Activated B cell treated with CpG ODN at 0.5 μM for 24 hours (primary cell): ENCODE results near the gene GUK1. TPM values are rescaled to one million over a fixed set of nuclear protein-coding genes. Genes with fewer than 3 reads are reported as not detected.
"Not testable (repeated sequence)": the region's sequence is repeated elsewhere in the genome, so short reads cannot be mapped to it uniquely, and the experiment has no call there.

Experiments used
- ATAC-seq: fragments of 200-7000 bp; cut with Tn5 transposase; one replicate; pipeline ENCODE4 v1.10.0; 2021; ENCODE audit warnings: low read depth, mild to moderate bottlenecking, moderate library complexity
- CTCF ChIA-PET: fragments of 350-600 bp; sonication (Branson Sonifier 250); formaldehyde crosslinking; loops from one replicate; lab custom pipeline; 2021; ENCODE audit warnings: antibody characterized with exemption; lab: Charles Lee
- POLR2A ChIA-PET: fragments of 350-600 bp; sonication (Branson Sonifier 250); formaldehyde crosslinking; loops from one replicate; lab custom pipeline; 2021; ENCODE audit warnings: antibody characterized with exemption; lab: Charles Lee
- DNase-seq: peaks from one replicate; pipeline ENCODE4 v3.0.0; 2022
- H3K27ac Mint-ChIP-seq: one replicate; pipeline ENCODE4 v1.8.0; 2020; ENCODE audit warnings: mixed read lengths
- H3K27me3 Mint-ChIP-seq: one replicate; pipeline ENCODE4 v1.8.0; 2021; ENCODE audit warnings: mixed read lengths
- H3K36me3 Mint-ChIP-seq: one replicate; pipeline ENCODE4 v1.8.0; 2021; ENCODE audit warnings: low read depth, mixed read lengths
- H3K4me1 Mint-ChIP-seq: one replicate; pipeline ENCODE4 v1.8.0; 2021; ENCODE audit warnings: mixed read lengths
- H3K4me3 Mint-ChIP-seq: one replicate; pipeline ENCODE4 v1.8.0; 2020; ENCODE audit warnings: mild to moderate bottlenecking, mixed read lengths
- H3K9me3 Mint-ChIP-seq: one replicate; pipeline ENCODE4 v1.8.0; 2020; ENCODE audit warnings: mixed read lengths
- CTCF ChIP-seq: fragments of 200-600 bp; IDR thresholded peaks from one replicate; pipeline ENCODE4 v1.8.0; 2022; ENCODE audit warnings: antibody characterized with exemption, mild to moderate bottlenecking
- intact Hi-C: fragments of 100-400 bp; cut with micrococcal nuclease; formaldehyde crosslinking; loops from one replicate; pipeline ENCODE4 v1.15.1; 2024
- total RNA-seq: library from RNA; stranded (reverse); gene quantifications from 2 replicates; pipeline ENCODE4 v1.2.3, GENCODE V29; 2022

GUK1 gene
- total RNA-seq, 1 donor from 2014 or later: 104 TPM

GRCh38 chr1:228182296-228183030, 42.4 kb downstream of the GUK1 start:
- no peaks in the 10 kb centered on the region for H3K27me3 Mint-ChIP-seq
- ChIA-PET CTCF (no interaction called here), POLR2A (no interaction called here)
- no peak for TF ChIP-seq CTCF
- H3K4me3 Mint-ChIP-seq: no peak overlapping the region
- H3K27ac Mint-ChIP-seq: no peak overlapping the region
- H3K9me3 Mint-ChIP-seq: no peaks in the 10 kb centered on the region
- intact Hi-C loops: no loop called here
- peaks cover 3% of the 10 kb centered on the region for H3K4me1 Mint-ChIP-seq
- H3K36me3 Mint-ChIP-seq: peaks cover 6% of the 10 kb centered on the region
- DNase-seq (no peak), ATAC-seq (no peak)

DNA sequence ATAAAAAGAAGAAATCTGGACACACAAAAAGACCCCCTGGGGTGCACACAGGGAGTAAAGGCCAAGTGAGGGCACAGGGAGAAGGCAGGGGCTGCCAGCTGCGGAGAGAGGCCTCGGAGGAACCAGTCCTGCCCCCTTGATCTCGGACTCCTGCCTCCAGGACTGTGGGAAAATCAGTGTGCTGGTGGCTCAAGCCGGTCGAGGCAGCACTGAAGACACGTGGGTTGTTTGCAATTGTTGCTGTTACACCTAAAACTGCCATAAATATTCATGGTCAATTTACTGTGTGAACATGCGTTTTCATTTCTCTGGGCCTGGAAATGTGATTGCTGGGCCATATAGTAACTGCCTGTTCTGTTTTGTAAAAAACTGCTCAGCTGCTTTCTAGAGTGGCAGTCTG, 44.1 kb downstream of the GUK1 start:
- H3K9me3 Mint-ChIP-seq: peaks cover 2% of the 10 kb centered on the region
- ATAC-seq: no peak

DNA sequence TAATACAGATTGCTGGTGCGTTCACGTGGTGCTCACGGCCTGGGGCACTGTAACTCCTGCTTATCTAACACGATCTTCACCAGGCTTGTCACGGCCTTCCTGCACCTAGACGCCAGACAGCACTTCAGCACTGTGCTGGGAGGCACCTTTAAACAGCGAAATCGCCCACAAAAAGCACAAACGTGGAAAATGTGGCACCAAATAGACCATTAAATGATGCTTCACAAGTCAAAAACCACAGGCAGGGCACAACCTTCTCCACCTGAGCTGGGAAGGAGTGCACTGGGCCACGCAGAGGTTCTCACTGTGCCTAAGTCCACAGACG, 45.5 kb downstream of the GUK1 start:
- ATAC-seq: no peak
- intact Hi-C loops: no loop called here
- H3K4me3 Mint-ChIP-seq: no peak overlapping the region
- no peaks in the 10 kb centered on the region for H3K27me3 Mint-ChIP-seq
- H3K9me3 Mint-ChIP-seq: peaks cover 2% of the 10 kb centered on the region
- H3K4me1 Mint-ChIP-seq: no peaks in the 10 kb centered on the region
- H3K36me3 Mint-ChIP-seq: peaks cover 4% of the 10 kb centered on the region
- no peak for DNase-seq
- H3K27ac Mint-ChIP-seq: no peak overlapping the region
- TF ChIP-seq CTCF: no peak
- CTCF ChIA-PET: no interaction called here
- POLR2A ChIA-PET: no interaction called here

More for the DNA sequence above, 44.1 kb downstream of the GUK1 start:
- Mint-ChIP-seq H3K36me3 (peaks cover 4% of the 10 kb centered on the region), H3K27me3 (no peaks in the 10 kb centered on the region), H3K4me1 (peaks cover 3% of the 10 kb centered on the region), H3K4me3 (no peak overlapping the region), H3K27ac (no peak overlapping the region)
- no peak for TF ChIP-seq CTCF
- intact Hi-C loops: no loop called here
- POLR2A ChIA-PET: no interaction called here
- DNase-seq: no peak
- CTCF ChIA-PET: no interaction called here

DNA sequence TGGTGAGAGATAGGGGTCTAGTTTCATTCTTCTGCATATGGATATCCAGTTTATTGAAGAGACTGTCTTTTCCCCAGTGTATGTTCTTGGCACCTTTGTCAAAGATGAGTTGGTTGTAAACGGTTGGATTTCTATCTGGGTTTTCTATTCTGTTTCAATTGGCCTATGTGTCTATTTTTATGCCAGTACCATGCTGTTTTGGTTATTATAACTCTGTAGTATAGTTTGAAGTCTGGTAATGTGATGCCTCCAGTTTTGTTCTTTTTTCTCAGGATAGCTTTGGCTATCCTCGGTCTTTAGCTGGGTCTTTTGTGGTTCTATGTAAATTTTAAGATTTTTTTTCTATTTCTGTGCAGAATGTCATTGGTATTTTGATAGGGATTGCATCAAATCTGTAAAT, 48.2 kb downstream of the GUK1 start:
- H3K27ac Mint-ChIP-seq, H3K4me3 Mint-ChIP-seq, DNase-seq, H3K27me3 Mint-ChIP-seq, ATAC-seq, POLR2A ChIA-PET, H3K36me3 Mint-ChIP-seq, intact Hi-C loops, H3K4me1 Mint-ChIP-seq, CTCF ChIA-PET, H3K9me3 Mint-ChIP-seq: not testable (repeated sequence)

GRCh38 chr1:228190182-228190581, 50.1 kb downstream of the GUK1 start:
- CTCF ChIA-PET: no interaction called here
- no peak overlapping the region for H3K27ac Mint-ChIP-seq
- ATAC-seq: no peak
- TF ChIP-seq CTCF: no peak
- peaks cover 2% of the 10 kb centered on the region for H3K9me3 Mint-ChIP-seq
- no peak for DNase-seq
- intact Hi-C loops: no loop called here
- H3K4me3 Mint-ChIP-seq: no peak overlapping the region
- no peaks in the 10 kb centered on the region for H3K36me3 Mint-ChIP-seq
- POLR2A ChIA-PET: no interaction called here
- no peaks in the 10 kb centered on the region for H3K27me3 Mint-ChIP-seq
- no peaks in the 10 kb centered on the region for H3K4me1 Mint-ChIP-seq

DNA sequence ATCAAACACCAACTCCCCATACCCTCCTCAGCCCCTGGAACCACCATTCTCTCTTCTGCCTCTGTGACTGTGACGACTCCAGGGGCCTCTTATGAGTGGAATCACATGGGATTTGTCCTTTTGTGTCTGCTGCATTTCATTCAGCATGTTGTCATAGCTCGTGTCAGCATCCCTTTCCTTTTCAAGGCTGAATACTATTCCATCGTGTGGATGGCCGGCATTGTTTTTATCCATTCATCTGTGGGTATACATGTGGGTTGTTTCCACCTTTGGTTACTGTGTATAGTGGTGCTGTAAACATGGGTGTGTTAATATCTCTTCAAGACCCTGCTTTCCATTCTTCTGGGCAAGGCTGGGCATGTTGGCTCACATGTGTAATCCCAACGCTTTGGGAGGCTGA, 50.7 kb downstream of the GUK1 start:
- H3K4me1 Mint-ChIP-seq: no peaks in the 10 kb centered on the region
- no peak for TF ChIP-seq CTCF
- ATAC-seq (no peak), DNase-seq (no peak)
- intact Hi-C loops: no loop called here
- ChIA-PET POLR2A (no interaction called here), CTCF (no interaction called here)
- H3K36me3 Mint-ChIP-seq: no peaks in the 10 kb centered on the region
- H3K27me3 Mint-ChIP-seq: no peaks in the 10 kb centered on the region
- peaks cover 2% of the 10 kb centered on the region for H3K9me3 Mint-ChIP-seq
- no peak overlapping the region for H3K27ac Mint-ChIP-seq
- H3K4me3 Mint-ChIP-seq: no peak overlapping the region
